KMS-11 (cell line): ENCODE measurements around the gene ADAMTSL2.

ENCODE experiments used
- H2AFZ ChIP-seq: fragments of 200-600 bp; sonication (generic); 2 replicates; pipeline ENCODE4 v1.6.1; 2016; ENCODE audit warnings: antibody characterized with exemption, mixed run types, low read depth
- H3K27ac ChIP-seq: fragments of 200-600 bp; sonication (generic); 2 replicates; pipeline ENCODE4 v1.6.1; 2016; ENCODE audit warnings: mild to moderate bottlenecking, mixed run types
- H3K27me3 ChIP-seq: fragments of 200-600 bp; sonication (generic); 2 replicates; pipeline ENCODE4 v1.6.1; 2017; ENCODE audit warnings: mild to moderate bottlenecking, low read depth, mixed run types, moderate library complexity; ENCODE audit not compliant: insufficient read depth
- H3K36me3 ChIP-seq: fragments of 200-600 bp; sonication (generic); 2 replicates; pipeline ENCODE4 v1.6.1; 2017; ENCODE audit warnings: mild to moderate bottlenecking, mixed run types; ENCODE audit not compliant: insufficient read depth
- H3K4me1 ChIP-seq: fragments of 200-600 bp; sonication (generic); 2 replicates; pipeline ENCODE4 v1.6.1; 2016; ENCODE audit warnings: mild to moderate bottlenecking, low read depth, mixed run types; ENCODE audit not compliant: poor library complexity, severe bottlenecking
- H3K4me2 ChIP-seq: fragments of 200-600 bp; sonication (generic); 2 replicates; pipeline ENCODE4 v1.7.0; 2016; ENCODE audit warnings: mild to moderate bottlenecking, mixed run types
- H3K4me3 ChIP-seq: fragments of 200-600 bp; sonication (generic); IDR thresholded peaks from 2 replicates; pipeline ENCODE4 v1.6.1; 2017; ENCODE audit warnings: low read depth, low read length, mixed read lengths; ENCODE audit not compliant: insufficient read depth
- H3K79me2 ChIP-seq: fragments of 200-600 bp; sonication (generic); 2 replicates; pipeline ENCODE4 v1.6.1; 2016; ENCODE audit warnings: low read depth, mixed run types; ENCODE audit not compliant: insufficient read depth
- H3K9ac ChIP-seq: fragments of 200-600 bp; sonication (generic); 2 replicates; pipeline ENCODE4 v1.6.1; 2016; ENCODE audit warnings: mild to moderate bottlenecking, mixed run types
- H4K20me1 ChIP-seq: fragments of 200-600 bp; sonication (generic); 2 replicates; pipeline ENCODE4 v1.6.1; 2016; ENCODE audit warnings: mild to moderate bottlenecking, mixed run types; ENCODE audit not compliant: insufficient read depth
- CTCF ChIP-seq: fragments of 200-600 bp; sonication (generic); conservative IDR thresholded peaks from 2 replicates; pipeline ENCODE4 v1.6.1; 2017; ENCODE audit warnings: low read depth, mild to moderate bottlenecking, antibody characterized with exemption, low read length, moderate library complexity, mixed read lengths

Gene ADAMTSL2

GRCh38 chr9:133558191-133559126 lies 24.0 kb downstream of the ADAMTSL2 start:
- H4K20me1 ChIP-seq = no peaks in the 10 kb centered on the region
- H3K4me2 ChIP-seq = no peak overlapping the region
- no peak overlapping the region for H3K4me3 ChIP-seq
- no peaks in the 10 kb centered on the region for H3K4me1 ChIP-seq
- no peaks in the 10 kb centered on the region for H3K36me3 ChIP-seq
- no peaks in the 10 kb centered on the region for H3K79me2 ChIP-seq
- no peak overlapping the region for H3K9ac ChIP-seq
- no peak overlapping the region for H2AFZ ChIP-seq
- H3K27me3 ChIP-seq = peaks cover 55% of the 10 kb centered on the region
- H3K27ac ChIP-seq = no peak overlapping the region
- no peak for TF ChIP-seq CTCF

- H3K27me3 ChIP-seq = peaks cover 49% of the 10 kb centered on the region; the same call in 1 of the 2 replicates
- no peak for TF ChIP-seq CTCF
These were observed 25.8 kb downstream of the ADAMTSL2 start for GRCh38 chr9:133560311-133560710.

GRCh38 chr9:133560944-133561343 lies 26.4 kb downstream of the ADAMTSL2 start:
- Histone ChIP-seq H3K36me3 (no peaks in the 10 kb centered on the region), H3K4me2 (no peak overlapping the region), H3K27ac (no peak overlapping the region)

More at GRCh38 chr9:133560311-133560710, 25.8 kb downstream of the ADAMTSL2 start:
- Histone ChIP-seq H3K4me2 (no peak overlapping the region), H3K79me2 (no peaks in the 10 kb centered on the region), H3K36me3 (no peaks in the 10 kb centered on the region), H4K20me1 (no peaks in the 10 kb centered on the region), H2AFZ (no peak overlapping the region), H3K4me3 (no peak overlapping the region), H3K4me1 (no peaks in the 10 kb centered on the region), H3K9ac (no peak overlapping the region), H3K27ac (no peak overlapping the region)

DNA sequence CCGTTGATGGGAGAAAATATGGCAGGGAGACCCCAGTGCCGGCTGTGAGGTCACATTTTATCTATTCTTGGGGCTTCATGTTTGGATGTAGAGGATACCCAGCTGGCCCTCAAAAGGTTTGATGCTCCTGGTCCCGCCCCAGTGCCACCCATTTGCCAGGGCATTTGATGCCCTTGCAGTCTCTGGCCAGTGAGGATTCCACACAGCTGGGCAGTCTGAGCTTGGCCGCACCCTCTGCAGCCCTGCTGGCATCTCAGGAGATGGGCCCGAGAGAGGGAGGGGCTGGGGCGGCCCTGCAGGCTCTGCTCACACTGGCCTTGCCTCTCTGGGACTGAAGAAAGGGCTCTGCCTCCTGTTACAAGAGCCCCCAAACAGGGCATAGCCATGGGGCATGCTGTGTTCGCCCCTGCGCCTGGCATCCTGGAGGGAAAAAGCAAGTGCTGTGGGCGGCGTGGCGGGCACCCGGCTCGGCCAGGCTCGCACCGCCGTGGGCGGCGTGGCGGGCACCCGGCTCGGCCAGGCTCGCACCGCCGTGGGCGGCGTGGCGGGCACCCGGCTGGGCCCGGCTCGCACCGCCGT lies 27.6 kb downstream of the ADAMTSL2 start:
- H2AFZ ChIP-seq = no peak overlapping the region
- no peak overlapping the region for H3K4me3 ChIP-seq
- H3K4me2 ChIP-seq = no peak overlapping the region
- H3K36me3 ChIP-seq = no peaks in the 10 kb centered on the region
- no peaks in the 10 kb centered on the region for H3K4me1 ChIP-seq
- peaks cover 55% of the 10 kb centered on the region; the same call in 1 of the 2 replicates for H3K27me3 ChIP-seq
- H4K20me1 ChIP-seq = no peaks in the 10 kb centered on the region
- H3K79me2 ChIP-seq = no peaks in the 10 kb centered on the region
- H3K9ac ChIP-seq = no peak overlapping the region
- no peak for TF ChIP-seq CTCF
- no peak overlapping the region for H3K27ac ChIP-seq

More at GRCh38 chr9:133560944-133561343, 26.4 kb downstream of the ADAMTSL2 start:
- H4K20me1 ChIP-seq = no peaks in the 10 kb centered on the region
- no peak overlapping the region for H3K4me3 ChIP-seq
- H3K9ac ChIP-seq = no peak overlapping the region
- no peak overlapping the region for H2AFZ ChIP-seq
- H3K79me2 ChIP-seq = no peaks in the 10 kb centered on the region
- no peaks in the 10 kb centered on the region for H3K4me1 ChIP-seq
- TF ChIP-seq CTCF = no peak
- H3K27me3 ChIP-seq = peaks cover 54% of the 10 kb centered on the region; the same call in 1 of the 2 replicates
